ENCODE results near the gene TMEM147.
"Not testable (repeated sequence)": the region's sequence is repeated elsewhere in the genome, so short reads cannot be mapped to it uniquely, and the experiment has no call there.

Gene TMEM147

DNA sequence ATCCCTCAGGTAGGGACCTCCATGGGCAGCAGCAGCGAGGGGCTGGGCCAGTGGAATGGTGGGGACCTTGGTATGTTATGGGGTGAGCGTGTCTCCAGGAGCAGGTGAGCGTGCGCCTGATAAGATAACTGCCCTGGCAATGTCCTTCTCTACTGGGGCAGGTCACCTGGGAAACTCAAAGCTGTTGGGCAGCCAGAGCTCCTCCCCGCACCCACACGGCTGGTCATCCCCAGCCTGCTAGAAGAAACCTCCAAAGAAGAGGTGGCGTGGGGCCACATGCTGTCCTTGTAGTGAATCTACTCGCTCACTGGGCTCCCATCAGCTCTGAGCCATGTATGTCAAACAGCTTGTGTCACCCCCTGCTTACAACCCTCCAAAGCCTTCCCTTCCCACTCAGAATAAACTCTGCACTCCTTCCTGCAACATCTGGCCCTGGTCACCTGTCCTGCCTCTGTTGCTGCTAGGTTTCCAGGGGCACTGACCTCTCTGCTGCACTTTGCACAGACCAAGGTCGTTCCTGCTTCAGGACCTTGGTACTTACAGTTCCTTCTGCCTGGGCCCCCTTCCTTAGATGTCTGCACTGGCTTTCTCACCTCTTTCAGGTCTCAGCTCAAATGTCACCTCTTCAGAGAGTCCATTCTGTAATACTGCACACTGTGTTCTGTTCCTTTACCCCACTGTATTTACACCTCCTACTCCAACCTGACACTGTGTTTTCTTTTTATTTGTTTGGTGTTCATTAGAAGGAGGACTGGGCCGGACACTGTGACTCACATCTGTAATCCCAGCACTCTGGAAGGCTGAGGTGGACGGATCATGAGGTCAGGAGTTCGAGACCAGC is 19.8 kb downstream of the TMEM147 start:
- DNase-seq, result no peak

DNA sequence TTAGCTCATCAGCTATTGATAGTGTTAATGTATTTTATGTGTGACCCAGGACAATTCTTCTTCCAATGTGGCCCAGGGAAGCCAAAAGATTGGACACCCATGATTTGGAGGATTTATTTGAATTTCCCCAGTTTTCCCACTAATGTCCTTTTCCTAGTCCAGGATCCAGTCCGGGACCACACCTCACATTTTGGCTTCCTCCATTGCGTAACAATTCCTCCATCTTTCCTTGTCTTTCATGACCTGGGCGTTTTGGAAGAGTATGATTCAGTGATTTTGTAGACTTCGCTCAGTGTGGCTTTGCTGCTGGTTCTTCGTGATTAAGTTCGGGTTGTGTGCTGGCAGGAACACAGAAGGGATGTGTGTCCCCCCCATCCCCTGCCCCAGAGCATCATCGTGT is 21.3 kb downstream of the TMEM147 start:
- no peak for DNase-seq

DNA sequence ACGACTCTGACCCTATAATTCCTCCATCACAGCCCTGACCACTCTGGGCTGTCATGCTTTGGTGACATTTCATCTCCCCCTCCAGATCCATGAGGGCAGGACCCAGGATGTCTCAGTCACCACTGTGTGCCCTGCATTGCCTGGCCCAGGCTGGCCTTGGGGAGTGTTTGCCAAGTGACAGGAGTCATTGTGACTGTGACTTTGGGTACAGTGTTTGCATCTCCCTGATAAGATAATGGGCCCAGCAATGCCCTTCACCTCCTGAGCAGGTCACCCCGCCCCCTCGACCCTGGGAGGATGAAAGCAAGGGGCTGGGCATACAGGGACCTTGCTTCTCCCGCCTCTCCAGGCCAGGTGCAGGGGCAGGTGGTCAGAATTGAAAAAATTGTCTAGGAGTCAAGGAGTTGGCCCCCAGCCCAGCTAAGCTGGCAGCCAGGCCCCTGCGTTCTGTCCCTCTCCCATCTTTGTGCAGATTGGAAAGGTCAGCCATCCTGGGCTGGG is 23.9 kb downstream of the TMEM147 start:
- DNase-seq, result no peak

DNA sequence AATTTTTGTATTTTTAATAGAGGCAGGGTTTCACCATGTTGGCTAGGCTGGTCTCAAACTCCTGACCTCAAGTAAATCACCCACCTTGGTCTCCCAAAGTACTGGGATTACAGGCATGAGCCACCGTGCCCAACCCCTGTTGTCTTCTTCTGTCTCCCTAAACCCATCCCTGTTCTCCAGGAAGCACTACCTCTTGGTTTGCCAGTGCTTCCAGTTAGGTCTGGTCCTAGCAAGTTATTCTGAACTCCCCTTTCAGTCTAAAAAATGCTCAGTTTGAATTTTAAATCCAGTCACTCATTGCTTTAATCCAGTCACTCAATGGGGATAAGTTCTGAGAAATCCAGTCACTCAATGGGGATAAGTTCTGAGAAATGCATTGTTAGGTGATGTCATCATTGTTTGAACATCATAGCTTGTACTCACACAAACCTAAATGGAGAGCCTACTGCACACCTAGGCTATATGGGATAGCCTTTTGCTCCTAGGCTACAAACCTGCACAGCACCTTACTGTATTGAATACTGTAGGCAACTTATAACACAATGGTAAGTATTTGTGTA is 26.1 kb downstream of the TMEM147 start:
- DNase-seq, result no peak

DNA sequence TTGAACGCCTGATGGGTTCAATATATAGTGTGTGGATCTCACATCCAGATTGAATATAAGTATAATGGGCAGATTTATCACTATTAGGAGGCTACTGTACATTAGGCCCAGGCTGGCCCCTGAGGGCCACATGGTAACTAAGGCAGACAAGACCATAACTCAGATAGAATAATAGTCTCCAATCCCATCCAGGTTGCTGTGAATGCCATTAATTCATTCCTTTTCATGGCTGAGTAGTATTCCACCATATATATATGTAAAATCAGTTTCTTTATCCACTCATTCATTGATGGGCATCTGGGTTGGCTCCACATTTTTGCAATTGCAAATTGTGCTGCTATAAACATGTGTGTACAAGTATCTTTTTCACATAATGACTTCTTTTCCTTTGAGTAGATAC is 32.5 kb downstream of the TMEM147 start:
- DNase-seq, result no peak

DNA sequence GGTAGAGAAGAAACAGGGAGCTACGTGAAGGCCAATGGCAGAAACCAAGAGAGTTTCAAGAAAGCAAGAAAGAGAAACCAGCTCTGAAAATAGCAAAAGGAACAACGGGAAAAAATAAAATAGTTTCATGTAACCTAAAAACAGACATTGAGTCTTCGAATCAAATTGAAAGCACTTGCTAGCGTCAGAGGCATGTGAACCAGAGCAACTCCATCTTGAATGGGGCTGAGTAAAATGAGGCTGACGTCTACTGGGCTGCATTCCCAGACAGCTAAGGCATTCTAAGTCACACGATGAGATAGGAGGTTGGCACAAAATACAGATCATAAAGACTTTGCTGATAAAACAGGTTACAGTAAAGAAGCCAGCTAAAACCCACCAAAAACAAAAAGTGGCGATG is 33.3 kb downstream of the TMEM147 start:
- no peak for DNase-seq

DNA sequence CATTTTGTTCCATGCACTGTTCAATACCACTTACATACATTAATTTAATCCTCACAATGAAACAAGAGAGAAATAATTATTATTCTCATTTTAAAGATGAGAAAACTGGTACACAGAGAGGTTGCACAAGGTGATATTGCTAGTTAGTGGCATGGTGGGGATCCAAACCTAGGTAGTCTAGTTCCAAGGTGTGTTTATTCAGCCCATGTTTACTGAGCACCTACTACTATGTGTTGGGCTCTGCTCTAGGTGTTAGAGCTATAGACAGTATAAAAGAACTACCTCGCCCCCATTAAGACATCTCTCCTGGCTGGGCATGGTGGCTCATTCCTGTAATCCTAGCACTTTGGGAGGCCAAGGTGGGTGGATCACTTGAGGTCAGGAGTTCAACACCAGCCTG is 37.3 kb downstream of the TMEM147 start:
- no peak for DNase-seq

DNA sequence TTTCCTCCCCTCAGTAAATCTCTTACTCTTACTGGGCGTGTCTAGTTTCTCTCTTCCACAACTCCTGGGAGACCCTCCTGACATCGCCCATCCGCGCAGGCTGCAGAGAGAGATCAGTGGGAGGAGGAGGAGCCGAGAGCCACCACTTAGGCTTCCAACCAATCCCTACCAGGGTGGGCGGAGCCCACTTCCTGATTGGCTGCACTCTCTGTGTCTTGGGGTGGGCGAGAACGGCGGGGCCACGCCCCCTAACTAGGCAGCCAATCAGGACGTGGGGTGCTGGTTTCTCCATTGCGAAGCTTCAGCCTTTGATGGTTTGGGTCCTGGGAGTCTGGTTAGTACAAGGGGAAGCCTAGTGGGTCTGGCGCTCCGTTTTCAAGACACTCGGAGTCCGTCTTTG is 40.4 kb downstream of the TMEM147 start, which contains the start of gene PMIS2:
Gene PMIS2 (plus strand): TSS at position 326 of the 400 bp plus-strand sequence. CDS start 87 bp downstream, outside the sequence.
- DNase-seq, result peak in 1 of 2 experiments; percentile 16

DNA sequence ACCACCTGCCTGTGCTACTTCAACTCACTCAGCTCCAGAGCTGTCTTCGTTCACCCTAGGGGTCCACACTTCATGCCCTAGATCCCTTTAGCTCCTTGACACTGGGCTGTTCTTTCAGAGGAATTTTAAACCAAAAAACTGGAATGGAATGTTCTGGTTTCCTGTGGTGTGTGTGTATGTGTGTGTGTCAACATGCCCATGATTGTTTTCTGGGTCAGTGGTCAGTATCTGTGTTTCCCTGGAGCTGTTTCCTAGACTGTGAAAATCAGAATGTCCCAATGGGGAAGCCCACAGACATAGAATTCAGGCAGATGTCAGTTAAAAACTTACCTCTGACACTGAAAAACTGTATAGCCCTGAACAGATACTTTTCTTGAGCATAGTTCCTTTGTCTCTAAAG is 41.9 kb downstream of the TMEM147 start:
- DNase-seq, result no peak

DNA sequence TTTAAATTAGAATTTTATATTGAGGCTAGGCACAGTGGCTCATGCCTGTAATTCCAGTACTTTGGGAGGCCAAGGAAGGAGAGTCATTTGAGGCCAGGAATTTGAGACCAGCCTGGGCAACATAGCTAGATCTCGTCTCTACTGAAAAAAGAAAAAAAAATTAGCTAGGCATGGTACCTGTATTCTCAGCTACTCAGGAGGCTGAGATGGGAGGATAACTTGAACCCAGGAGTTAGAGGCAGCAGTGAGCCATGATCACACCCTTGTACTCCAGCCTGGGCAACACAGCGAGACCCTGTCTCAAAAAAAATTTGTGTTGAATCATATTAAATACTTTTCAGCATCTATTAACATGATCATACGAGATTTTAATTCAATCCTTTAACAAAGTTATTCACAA is 45.4 kb downstream of the TMEM147 start:
- no peak for DNase-seq

DNA sequence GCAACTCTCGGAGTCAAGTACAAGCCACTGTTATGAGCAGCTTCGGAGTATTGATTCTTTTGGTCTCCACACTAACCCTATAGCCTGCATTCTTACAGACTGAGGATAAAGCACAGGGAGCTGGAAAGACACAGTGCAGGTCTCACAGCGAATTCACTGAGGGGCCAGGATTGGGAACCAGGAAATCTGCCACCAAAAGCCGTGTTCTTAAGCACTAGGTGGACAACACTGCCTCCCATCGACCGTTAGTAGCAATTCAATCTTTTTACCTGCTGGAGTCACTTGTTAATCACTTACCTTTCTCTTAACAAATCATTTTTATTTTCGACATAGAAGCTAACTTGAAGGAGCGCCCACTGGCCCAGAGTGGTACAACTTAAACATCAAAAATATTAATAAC is 46.8 kb downstream of the TMEM147 start:
- DNase-seq, result peak; percentile 16 to 24

DNA sequence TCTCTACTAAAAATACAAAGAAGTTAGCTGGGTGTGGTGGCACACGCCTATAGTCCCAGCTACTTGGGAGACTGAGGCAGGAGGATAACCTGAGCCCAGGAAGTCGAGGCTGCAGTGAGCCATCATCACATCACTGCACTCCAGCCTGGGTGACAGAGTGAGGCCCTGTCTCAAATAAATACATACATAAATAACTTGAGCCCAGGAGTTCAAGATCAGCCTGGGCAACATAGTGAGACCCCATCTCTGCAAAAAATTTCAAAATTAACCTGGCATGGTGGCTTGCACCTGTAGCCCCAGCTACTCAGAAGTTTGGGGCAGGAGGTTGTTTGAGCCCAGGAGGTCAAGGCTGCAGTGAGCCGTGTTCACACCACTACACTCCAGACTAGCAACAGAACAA is 49.6 kb downstream of the TMEM147 start:
- not testable (repeated sequence) for DNase-seq

DNA sequence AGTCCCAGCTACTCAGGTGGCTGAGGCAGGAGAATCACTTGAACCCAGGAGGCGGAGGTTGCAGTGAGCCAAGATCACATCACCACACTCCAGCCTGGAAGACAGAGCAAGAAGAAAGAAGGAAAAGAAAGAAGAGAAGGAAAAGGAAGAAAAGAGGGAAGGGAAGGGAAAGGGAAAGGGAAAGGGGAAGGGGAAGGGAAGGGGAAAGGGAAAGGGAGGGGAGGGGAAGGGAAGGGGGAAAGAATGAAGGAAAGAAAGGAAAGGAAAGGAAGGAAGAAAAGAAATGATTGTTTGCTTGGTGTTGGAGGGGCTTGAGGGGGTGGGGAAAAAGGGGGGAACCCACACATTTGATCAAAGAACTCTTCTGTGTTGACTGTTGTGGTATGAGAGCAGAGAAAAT is 50.5 kb downstream of the TMEM147 start:
- DNase-seq, result no peak

DNA sequence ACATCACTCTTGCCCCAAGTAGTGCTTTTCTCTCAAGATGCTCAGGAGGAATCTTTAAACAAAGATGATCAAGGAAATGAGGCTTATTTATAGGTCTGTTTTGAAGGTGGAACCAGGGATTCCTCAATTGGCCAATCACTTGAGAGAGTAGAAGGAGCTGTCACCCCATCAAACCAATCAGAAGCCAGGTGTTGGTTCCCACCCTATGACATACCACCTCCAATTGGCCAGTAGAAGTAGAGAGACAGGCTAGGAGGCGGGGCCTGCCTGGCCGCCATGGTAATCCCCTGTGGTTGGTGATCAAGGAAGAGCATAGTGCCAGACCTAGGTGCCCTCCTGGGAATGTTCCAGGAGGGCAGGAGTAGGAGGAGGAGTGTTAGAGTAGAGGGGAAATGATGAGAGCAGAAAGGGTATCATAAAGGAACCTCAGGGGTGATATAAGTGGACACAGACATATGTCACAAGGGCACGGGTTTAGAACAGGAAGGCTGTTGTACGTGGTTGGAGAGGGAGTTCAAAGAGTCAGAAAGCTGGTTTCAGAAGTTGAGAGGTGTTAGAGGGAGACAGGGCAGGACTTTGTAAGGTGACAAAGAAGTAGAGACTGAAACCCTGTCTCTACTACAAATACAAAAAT is 51.1 kb downstream of the TMEM147 start:
- peak; percentile 22 to 23 for DNase-seq

Measured in activated CD4-positive, alpha-beta T cell treated with anti-CD3 and anti-CD28 coated beads, Interleukin-2, amount 50 U/mL, for 48 hours (primary cell).